ENCODE results near the gene SLC19A2.
"Not testable (repeated sequence)": the region's sequence is repeated elsewhere in the genome, so short reads cannot be mapped to it uniquely, and the experiment has no call there.

SLC19A2 gene

DNA sequence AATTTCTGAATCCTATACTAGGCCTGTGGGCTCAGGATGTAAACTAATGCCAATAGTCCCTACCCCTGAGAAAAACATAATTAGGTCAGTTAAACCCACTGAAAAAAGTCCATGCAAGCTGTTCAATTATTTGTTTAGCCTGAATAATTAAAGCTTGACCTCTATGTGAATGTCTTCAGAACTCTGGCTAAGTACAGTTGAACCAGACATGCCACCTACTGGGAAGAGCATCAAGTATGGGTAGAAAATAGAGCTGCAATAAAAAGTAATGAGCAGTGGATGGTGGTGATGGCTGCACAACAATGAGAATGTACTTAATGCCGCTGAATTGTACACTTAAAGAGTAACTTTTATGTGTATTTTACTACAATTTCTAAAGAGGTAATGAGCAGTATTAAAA is 23.6 kb upstream of the SLC19A2 start:
- DNase-seq (ENCODE audit: low spot score) = no peak

GRCh38 chr1:169508432-169509338 is 22.9 kb upstream of the SLC19A2 start:
- DNase-seq (ENCODE audit: low spot score) = no peak

GRCh38 chr1:169507413-169507812 is 21.7 kb upstream of the SLC19A2 start:
- no peak for DNase-seq (ENCODE audit: low spot score)

DNA sequence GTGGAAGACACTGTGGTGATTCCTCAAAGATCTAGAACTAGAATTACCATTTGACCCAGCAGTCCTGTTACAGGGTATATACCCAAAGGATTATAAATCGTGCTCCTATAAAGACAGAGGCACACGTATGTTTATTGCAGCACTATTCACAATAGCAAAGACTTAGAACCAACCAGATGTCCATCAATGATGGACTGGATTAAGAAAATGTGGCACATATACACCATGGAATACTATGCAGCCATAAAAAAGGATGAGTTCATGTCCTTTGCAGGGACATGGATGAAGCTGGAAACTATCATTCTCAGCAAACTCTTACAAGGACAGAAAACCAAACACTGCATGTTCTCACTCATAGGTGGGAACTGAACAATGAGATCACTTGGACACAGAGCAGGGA is 17.9 kb upstream of the SLC19A2 start:
- DNase-seq (ENCODE audit: low spot score) = not testable (repeated sequence)

GRCh38 chr1:169499807-169500206 is 14.1 kb upstream of the SLC19A2 start:
- DNase-seq (ENCODE audit: low spot score) = no peak

GRCh38 chr1:169497317-169497716 is 11.6 kb upstream of the SLC19A2 start:
- no peak for DNase-seq (ENCODE audit: low spot score)

DNA sequence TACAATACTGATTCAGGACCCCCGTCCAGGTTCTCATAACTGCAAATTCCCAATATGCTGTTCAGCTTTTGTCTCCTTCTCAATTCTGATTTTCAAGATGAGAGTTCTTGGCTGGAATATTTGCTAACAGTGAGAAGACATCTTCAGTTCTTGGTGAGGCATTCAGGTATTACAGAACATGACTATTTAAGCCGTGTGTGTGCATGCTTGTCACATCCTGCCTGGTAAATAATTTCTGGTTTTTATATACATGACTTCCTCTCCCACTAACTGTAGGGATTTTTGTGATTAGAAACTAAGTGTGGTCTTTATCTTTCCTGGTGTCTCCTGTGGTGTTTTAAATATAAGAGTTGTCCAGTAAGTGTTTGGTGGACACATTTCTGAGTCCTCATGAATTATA is 10.2 kb upstream of the SLC19A2 start:
- no peak for DNase-seq (ENCODE audit: low spot score)

DNA sequence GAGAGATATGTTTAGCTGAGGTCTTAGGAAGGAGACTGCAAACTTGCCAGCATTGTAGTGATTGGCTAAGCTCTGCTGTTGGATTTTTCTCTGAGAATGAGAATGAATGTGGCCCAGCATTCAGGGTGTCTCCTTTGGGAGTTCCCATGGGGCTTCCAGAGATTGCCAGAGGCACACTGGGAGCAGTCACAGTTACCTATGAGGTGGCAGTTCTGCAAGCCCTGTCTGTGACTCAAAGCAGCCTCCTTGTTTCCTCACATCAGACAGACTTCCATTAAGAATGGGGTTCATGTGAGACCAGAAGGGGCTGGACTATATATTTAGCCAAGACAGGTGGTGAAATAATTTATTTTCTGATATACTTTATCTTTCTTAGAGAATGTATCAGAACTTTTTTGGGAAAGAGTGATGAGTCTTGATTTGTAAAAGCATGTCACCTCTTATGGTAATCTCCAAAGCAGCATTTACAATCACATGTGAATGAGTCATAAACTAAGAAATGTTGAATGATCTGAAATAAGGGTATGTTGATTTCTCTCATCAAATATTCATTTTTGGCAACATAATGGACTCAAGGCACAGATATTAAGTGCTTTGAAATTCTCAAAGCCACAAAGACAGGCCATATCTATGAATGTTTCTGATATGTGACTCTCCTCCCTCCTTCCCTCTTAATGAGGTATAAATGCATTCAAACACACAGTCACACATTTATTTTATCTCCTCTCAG is 9.5 kb upstream of the SLC19A2 start:
- DNase-seq (ENCODE audit: low spot score) = no peak

DNA sequence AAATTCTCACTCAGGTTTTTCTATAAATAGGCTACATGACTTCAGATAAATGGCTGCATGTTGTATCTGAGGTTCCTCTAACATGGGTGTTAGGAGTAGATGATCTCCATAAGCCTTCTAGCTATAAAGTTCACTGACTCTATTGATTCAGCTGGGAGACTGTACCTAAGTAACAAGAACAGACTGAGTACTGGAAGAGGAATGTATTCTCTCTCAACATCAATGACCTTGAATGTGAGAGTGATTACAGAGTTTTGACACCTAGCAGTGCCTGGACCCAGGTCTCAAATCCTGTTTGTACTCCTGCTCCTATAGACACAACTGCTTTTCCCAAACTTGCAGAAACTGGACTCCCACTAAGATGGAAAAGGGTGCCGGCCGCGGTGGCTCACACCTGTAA is 8.6 kb upstream of the SLC19A2 start:
- DNase-seq (ENCODE audit: low spot score) = no peak

- no peak for DNase-seq (ENCODE audit: low spot score)
These were observed 7.5 kb upstream of the SLC19A2 start for GRCh38 chr1:169493251-169493650.

DNA sequence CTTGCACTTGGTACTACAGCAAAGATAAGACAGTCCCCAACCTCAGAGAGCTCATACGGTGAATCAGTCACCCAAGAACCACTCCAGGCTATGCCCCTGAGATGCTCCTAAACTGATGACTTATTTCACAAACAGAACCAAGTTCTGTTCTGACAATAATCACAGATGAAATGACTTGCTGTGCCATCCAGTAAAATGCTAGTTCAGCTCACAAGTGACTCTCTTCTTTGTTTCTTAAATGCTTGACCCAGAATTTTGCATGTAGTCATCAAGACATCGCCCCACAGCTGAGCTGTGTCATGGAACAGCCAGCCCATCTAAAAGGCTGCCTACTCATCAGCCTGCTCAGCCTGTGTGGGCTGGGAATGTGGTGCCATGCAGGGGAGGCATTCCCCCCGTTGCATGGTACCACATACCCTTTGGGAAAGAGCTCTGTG is 6.1 kb upstream of the SLC19A2 start:
- DNase-seq (ENCODE audit: low spot score) = no peak

GRCh38 chr1:169488157-169488556 is 2.4 kb upstream of the SLC19A2 start:
- no peak for DNase-seq (ENCODE audit: low spot score)

DNA sequence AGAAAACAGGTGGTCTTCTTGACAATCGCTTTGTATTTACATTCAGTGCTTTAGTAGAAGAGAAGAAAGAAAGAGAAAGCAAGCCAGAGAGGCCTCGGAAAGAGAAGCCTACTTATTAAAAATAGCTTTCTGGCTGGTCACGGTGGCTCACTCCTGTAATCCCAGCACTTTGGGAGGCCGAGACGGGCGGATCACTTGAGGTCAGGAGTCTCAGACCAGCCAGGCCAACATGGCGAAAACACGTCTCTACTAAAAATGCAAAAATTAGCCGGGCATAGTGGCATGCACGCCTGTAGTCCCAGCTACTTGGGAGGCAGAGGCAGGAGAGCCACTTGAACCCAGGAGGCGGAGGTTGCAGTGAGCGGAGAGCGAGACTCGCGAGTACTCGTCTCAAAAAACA is 1.8 kb upstream of the SLC19A2 start:
- DNase-seq (ENCODE audit: low spot score) = no peak

GRCh38 chr1:169487133-169487532 is 1.4 kb upstream of the SLC19A2 start:
- no peak for DNase-seq (ENCODE audit: low spot score)

DNA sequence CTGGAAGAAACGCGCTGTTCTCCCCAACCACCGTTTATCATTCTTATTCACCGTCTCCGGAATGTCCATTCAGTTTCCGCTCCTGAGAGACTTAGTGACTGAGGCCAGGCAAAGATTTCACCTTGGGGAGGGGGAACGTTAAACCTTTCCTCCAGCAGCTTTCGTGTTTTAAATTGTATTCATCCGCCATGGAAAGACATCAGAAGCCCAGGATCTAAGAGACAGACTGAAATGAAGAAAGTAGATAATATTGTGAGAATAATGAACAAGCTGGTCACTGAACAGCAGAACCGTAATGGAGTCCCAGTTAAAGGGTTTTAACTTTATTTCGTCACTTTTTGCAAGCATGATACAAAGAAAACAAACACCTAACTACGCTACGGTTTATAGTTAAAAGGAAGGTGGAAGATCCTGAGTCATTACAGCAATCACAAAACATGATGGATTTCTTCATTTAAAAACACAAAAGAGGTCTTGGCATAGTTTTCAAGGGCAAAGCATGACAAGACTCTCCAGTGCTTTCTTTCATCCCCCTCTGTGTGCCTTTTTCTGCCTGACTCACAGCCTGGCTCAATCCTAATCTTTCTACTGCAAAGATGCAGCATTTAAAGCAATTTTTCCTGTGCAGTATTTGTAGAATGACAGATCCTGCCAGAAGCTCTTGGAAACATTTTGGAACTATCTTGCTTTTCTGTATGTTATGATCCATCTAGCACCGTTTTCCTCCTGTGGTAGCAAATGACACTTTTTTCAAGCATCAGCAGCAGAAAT is 722 bp upstream of the SLC19A2 start:
- peak; percentile 43 for DNase-seq (ENCODE audit: low spot score)

- DNase-seq (ENCODE audit: low spot score) = peak; percentile 43
These were observed 887 bp downstream of the SLC19A2 start for GRCh38 chr1:169484683-169485430.

- no peak for DNase-seq (ENCODE audit: low spot score)
These were observed 1.6 kb downstream of the SLC19A2 start for GRCh38 chr1:169484101-169484500.

DNA sequence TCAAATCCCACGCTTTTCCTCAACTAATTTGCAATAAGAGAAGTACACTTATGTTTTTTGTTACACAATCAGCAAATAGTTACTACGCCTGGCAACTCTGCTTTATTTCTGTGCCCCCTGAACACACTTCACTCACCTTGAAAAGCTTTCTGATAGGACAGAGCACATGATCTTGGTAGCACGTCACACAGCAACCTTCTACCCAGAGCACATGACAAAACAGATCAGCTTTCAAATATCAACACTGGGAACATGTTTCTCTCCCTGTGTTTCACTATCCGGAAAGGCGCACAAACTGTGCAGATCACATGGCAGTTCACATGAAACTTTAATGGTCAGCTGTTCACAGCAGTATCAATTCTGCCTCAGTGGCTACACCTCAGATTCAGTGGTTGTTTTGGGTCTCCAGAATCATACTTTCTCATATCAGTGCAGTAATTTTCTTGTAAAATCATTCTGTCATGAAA is 2.2 kb downstream of the SLC19A2 start:
- no peak for DNase-seq (ENCODE audit: low spot score)

DNA sequence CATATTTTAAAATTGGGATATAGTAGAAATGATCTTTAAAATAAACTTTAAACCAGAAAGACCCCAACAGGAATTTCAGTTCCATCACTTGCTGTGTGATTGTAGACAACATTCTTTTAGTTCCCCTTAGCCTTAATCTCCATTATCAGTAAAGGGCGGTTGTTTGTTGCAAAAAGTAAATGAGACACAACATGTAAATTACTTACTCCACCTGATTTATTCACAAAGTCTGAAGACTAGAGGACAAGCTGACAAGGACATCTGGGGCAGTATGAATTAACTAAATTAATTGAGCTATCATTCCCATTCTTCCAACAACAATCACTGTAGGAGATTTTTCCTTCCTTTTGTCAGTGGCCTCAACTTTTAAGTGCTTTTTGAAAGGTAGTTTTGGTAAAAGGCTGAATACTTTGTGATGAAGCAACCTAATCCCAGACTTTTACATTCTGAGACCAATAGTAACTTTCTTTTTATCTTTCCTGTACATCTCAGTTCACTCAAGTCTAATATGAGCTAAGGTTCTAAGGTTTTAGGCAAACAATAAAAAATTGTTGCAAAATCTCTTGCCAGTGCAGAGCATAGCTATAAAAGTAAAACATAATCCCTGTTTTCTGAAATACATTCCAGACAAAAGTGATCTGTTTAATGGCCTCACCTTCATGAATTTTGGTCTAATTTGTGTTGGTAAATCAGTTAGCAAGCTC is 6.2 kb downstream of the SLC19A2 start:
- no peak for DNase-seq (ENCODE audit: low spot score)

DNA sequence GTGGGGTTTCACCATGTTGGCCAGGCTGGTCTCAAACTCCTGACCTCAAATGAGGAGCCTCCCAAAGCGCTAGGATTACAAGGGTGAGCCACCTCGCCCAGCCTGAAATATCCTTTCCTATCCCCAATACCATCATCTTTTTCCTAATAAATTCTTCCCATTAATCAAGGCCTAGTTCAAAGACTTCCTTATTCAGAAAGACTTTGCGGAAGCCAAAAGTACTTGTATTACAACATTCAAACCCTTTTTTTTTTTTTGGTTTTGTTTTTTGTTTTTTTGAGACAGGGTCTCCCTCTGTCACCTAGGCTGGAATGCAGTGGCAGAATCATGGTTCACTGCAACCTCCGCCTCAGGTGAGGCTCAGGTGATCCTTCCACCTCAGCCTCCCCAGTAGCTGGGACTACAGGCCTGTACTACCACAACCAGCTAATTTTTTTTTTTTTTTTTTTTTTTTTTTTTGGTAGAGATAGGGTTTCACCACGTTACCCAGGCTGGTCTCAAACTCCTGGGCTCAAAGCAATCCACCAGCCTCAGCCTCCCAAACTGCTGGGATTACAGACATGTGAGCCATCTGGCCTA is 7.6 kb downstream of the SLC19A2 start:
- no peak for DNase-seq (ENCODE audit: low spot score)

Data from AG08395 (cell line).